HEK293 (cell line): Measurements from ENCODE around the gene VIT.

ENCODE experiments used
- BCL11B ChIP-seq: fragments of 450-650 bp; formaldehyde crosslinking; IDR thresholded peaks from 2 replicates; pipeline ENCODE4 v1.5.1; 2016; ENCODE audit warnings: low read depth, missing biosample characterization, missing genetic modification characterization
- SP2 ChIP-seq: fragments of 450-650 bp; formaldehyde crosslinking; IDR thresholded peaks from 2 replicates; pipeline ENCODE4 v1.5.1; 2016; ENCODE audit warnings: missing biosample characterization, missing genetic modification characterization
- ZNF18 ChIP-seq: fragments of 450-650 bp; formaldehyde crosslinking; IDR thresholded peaks from 2 replicates; pipeline ENCODE4 v1.5.1; 2016; ENCODE audit warnings: missing biosample characterization, missing genetic modification characterization
- ZNF362 ChIP-seq: fragments of 450-650 bp; formaldehyde crosslinking; IDR thresholded peaks from 2 replicates; pipeline ENCODE4 v1.5.1; 2016; ENCODE audit warnings: missing biosample characterization, missing genetic modification characterization
- ZNF48 ChIP-seq: fragments of 450-650 bp; formaldehyde crosslinking; IDR thresholded peaks from 2 replicates; pipeline ENCODE4 v1.5.1; 2016; ENCODE audit warnings: missing biosample characterization, missing genetic modification characterization
- ZNF776 ChIP-seq: fragments of 450-650 bp; formaldehyde crosslinking; IDR thresholded peaks from 2 replicates; pipeline ENCODE4 v1.5.0; 2017; ENCODE audit warnings: missing biosample characterization, missing genetic modification characterization, borderline replicate concordance
- TF ChIP-seq, protein P1 (sequence below): fragments of 450-650 bp; formaldehyde crosslinking; IDR thresholded peaks from 2 replicates; pipeline ENCODE4 v1.5.1; 2016; ENCODE audit warnings: missing biosample characterization, missing genetic modification characterization
- TF ChIP-seq, protein P2 (sequence below): fragments of 450-650 bp; formaldehyde crosslinking; IDR thresholded peaks from 2 replicates; pipeline ENCODE4 v1.5.1; 2016; ENCODE audit warnings: missing biosample characterization, missing genetic modification characterization, borderline replicate concordance

- no peak for TF ChIP-seq ZNF362 (tag by site-specific recombination)
- TF ChIP-seq, protein P1, sequence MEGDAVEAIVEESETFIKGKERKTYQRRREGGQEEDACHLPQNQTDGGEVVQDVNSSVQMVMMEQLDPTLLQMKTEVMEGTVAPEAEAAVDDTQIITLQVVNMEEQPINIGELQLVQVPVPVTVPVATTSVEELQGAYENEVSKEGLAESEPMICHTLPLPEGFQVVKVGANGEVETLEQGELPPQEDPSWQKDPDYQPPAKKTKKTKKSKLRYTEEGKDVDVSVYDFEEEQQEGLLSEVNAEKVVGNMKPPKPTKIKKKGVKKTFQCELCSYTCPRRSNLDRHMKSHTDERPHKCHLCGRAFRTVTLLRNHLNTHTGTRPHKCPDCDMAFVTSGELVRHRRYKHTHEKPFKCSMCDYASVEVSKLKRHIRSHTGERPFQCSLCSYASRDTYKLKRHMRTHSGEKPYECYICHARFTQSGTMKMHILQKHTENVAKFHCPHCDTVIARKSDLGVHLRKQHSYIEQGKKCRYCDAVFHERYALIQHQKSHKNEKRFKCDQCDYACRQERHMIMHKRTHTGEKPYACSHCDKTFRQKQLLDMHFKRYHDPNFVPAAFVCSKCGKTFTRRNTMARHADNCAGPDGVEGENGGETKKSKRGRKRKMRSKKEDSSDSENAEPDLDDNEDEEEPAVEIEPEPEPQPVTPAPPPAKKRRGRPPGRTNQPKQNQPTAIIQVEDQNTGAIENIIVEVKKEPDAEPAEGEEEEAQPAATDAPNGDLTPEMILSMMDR (tag by site-specific recombination), result no peak
- TF ChIP-seq SP2, result no peak
- TF ChIP-seq BCL11B, result no peak
- TF ChIP-seq ZNF48 (tag by site-specific recombination), result no peak
- no peak for TF ChIP-seq ZNF776 (tag by site-specific recombination)
- TF ChIP-seq, protein P2, sequence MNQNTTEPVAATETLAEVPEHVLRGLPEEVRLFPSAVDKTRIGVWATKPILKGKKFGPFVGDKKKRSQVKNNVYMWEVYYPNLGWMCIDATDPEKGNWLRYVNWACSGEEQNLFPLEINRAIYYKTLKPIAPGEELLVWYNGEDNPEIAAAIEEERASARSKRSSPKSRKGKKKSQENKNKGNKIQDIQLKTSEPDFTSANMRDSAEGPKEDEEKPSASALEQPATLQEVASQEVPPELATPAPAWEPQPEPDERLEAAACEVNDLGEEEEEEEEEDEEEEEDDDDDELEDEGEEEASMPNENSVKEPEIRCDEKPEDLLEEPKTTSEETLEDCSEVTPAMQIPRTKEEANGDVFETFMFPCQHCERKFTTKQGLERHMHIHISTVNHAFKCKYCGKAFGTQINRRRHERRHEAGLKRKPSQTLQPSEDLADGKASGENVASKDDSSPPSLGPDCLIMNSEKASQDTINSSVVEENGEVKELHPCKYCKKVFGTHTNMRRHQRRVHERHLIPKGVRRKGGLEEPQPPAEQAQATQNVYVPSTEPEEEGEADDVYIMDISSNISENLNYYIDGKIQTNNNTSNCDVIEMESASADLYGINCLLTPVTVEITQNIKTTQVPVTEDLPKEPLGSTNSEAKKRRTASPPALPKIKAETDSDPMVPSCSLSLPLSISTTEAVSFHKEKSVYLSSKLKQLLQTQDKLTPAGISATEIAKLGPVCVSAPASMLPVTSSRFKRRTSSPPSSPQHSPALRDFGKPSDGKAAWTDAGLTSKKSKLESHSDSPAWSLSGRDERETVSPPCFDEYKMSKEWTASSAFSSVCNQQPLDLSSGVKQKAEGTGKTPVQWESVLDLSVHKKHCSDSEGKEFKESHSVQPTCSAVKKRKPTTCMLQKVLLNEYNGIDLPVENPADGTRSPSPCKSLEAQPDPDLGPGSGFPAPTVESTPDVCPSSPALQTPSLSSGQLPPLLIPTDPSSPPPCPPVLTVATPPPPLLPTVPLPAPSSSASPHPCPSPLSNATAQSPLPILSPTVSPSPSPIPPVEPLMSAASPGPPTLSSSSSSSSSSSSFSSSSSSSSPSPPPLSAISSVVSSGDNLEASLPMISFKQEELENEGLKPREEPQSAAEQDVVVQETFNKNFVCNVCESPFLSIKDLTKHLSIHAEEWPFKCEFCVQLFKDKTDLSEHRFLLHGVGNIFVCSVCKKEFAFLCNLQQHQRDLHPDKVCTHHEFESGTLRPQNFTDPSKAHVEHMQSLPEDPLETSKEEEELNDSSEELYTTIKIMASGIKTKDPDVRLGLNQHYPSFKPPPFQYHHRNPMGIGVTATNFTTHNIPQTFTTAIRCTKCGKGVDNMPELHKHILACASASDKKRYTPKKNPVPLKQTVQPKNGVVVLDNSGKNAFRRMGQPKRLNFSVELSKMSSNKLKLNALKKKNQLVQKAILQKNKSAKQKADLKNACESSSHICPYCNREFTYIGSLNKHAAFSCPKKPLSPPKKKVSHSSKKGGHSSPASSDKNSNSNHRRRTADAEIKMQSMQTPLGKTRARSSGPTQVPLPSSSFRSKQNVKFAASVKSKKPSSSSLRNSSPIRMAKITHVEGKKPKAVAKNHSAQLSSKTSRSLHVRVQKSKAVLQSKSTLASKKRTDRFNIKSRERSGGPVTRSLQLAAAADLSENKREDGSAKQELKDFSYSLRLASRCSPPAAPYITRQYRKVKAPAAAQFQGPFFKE (tag by site-specific recombination), result no peak
- TF ChIP-seq ZNF18 (tag by site-specific recombination), result no peak
Measured at GRCh38 chr2:36792951-36793350, 96.4 kb downstream of the VIT start.
